ENCODE measurements around the gene SLC2A11.

DNA sequence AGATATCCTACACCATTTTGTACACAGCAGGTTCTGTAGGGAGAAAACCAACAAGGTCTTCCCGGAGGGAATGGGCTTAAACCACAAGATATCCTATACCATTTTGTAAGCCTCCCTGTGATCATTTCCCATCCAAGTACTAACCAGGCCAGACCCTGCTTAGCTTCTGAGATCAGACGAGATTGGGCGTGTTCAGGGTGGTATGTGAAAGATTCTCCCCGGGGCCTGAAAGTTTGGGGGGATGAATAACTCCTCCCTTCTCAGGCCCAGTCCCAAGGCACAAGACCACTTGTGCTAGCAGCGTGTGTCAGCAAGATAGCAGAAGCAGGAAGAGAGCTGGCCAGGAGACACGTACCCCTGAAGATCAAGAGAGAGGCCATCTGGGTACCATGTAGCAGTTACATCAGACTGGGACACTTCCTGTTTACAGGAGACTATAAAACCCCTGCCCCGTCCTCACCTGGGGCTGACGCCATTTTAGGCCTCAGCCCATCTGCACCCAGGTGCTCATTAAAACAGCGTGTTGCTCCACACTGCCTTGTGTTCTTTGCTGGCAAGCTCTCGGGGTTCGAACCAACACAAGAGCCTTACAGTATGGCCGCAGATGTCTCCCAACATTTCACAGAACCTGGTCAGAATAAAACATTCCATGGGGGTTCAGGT, 53.8 kb downstream of the SLC2A11 start:
- TF ChIP-seq, protein P1, sequence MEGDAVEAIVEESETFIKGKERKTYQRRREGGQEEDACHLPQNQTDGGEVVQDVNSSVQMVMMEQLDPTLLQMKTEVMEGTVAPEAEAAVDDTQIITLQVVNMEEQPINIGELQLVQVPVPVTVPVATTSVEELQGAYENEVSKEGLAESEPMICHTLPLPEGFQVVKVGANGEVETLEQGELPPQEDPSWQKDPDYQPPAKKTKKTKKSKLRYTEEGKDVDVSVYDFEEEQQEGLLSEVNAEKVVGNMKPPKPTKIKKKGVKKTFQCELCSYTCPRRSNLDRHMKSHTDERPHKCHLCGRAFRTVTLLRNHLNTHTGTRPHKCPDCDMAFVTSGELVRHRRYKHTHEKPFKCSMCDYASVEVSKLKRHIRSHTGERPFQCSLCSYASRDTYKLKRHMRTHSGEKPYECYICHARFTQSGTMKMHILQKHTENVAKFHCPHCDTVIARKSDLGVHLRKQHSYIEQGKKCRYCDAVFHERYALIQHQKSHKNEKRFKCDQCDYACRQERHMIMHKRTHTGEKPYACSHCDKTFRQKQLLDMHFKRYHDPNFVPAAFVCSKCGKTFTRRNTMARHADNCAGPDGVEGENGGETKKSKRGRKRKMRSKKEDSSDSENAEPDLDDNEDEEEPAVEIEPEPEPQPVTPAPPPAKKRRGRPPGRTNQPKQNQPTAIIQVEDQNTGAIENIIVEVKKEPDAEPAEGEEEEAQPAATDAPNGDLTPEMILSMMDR (IDR thresholded peaks at IDR 0.05), result no peak
- TF ChIP-seq POLR2A (IDR thresholded peaks at IDR 0.05), result no peak

All from adrenal gland (tissue), 5 donors.